ENCODE measurements around the gene ZNF462. TPM values are rescaled to one million over a fixed set of nuclear protein-coding genes. Genes with fewer than 3 reads are reported as not detected.

The ZNF462 gene
- total and polyA plus RNA-seq, 2 experiments from 2014 or later = 40.0 to 101 TPM

GRCh38 chr9:106954558-106954957 lies 91.6 kb downstream of the ZNF462 start:
- Histone ChIP-seq H3K36me3 (ENCODE audit: insufficient read depth) (peaks cover 23% of the 10 kb centered on the region), H3K27ac (ENCODE audit: low read depth) (no peak overlapping the region), H3F3A (replicated peaks; ENCODE audit: low read depth) (no peaks in the 10 kb centered on the region), H3K4me2 (no peak overlapping the region), H3K9me2 (ENCODE audit: insufficient read depth) (peaks cover 6% of the 10 kb centered on the region; the same call in 1 of the 2 replicates), H2AFZ (no peak overlapping the region), H3K4me1 (ENCODE audit: insufficient read depth) (peaks cover 4% of the 10 kb centered on the region), H3K4me3 (no peak overlapping the region), H3K79me2 (replicated peaks; ENCODE audit: insufficient read depth) (peaks cover 46% of the 10 kb centered on the region), H4K20me1 (replicated peaks; ENCODE audit: insufficient read depth) (peaks cover 10% of the 10 kb centered on the region; the same call in 1 of the 2 replicates), H3K27me3 (ENCODE audit: insufficient read depth) (no peaks in the 10 kb centered on the region)
- H3K4me3 Mint-ChIP-seq = no peak overlapping the region
- DNase-seq (ENCODE audit: low spot score) (no peak), ATAC-seq (no peak)
- H3K27ac Mint-ChIP-seq = no peak overlapping the region
- H3K4me1 Mint-ChIP-seq = peaks cover 31% of the 10 kb centered on the region
- no peak for TF ChIP-seq NANOG (IDR thresholded peaks at IDR 0.05; ENCODE audit: borderline replicate concordance)
- no peak for TF ChIP-seq CTCF (conservative IDR thresholded peaks at IDR 0.05; ENCODE audit: low read depth in 2 of 2)
- no peak for TF ChIP-seq CREB1 (CRISPR knock-in tag; IDR thresholded peaks at IDR 0.05; ENCODE audit: low read depth)
- no peak for TF ChIP-seq ZNF331 (CRISPR knock-in tag; IDR thresholded peaks at IDR 0.05; ENCODE audit: low read depth)
- no peak for TF ChIP-seq STAT1 (IDR thresholded peaks at IDR 0.05; ENCODE audit: unreplicated experiment)
- no peak for TF ChIP-seq ETS1 (IDR thresholded peaks at IDR 0.05)
- peaks cover 4% of the 10 kb centered on the region for H3K27me3 Mint-ChIP-seq (ENCODE audit: insufficient read depth, low read depth, poor library complexity)
- H3K36me3 Mint-ChIP-seq (ENCODE audit: low read depth) = peaks cover 79% of the 10 kb centered on the region
- H3K9me3 Mint-ChIP-seq = no peaks in the 10 kb centered on the region

GRCh38 chr9:106954974-106955850 lies 92.2 kb downstream of the ZNF462 start:
- ATAC-seq = no peak
- Histone ChIP-seq H4K20me1 (replicated peaks; ENCODE audit: insufficient read depth) (peaks cover 10% of the 10 kb centered on the region; the same call in 1 of the 2 replicates), H3K27ac (ENCODE audit: low read depth) (no peak overlapping the region), H3K4me3 (no peak overlapping the region), H3F3A (replicated peaks; ENCODE audit: low read depth) (no peaks in the 10 kb centered on the region), H3K4me1 (ENCODE audit: insufficient read depth) (peaks cover 9% of the 10 kb centered on the region), H3K79me2 (replicated peaks; ENCODE audit: insufficient read depth) (peaks cover 40% of the 10 kb centered on the region), H3K4me2 (no peak overlapping the region), H3K9me2 (ENCODE audit: insufficient read depth) (peaks cover 6% of the 10 kb centered on the region; the same call in 1 of the 2 replicates), H2AFZ (no peak overlapping the region), H3K36me3 (ENCODE audit: insufficient read depth) (peaks cover 19% of the 10 kb centered on the region), H3K27me3 (ENCODE audit: insufficient read depth) (no peaks in the 10 kb centered on the region)
- H3K4me3 Mint-ChIP-seq = no peak overlapping the region
- no peaks in the 10 kb centered on the region for H3K9me3 Mint-ChIP-seq
- peaks cover 78% of the 10 kb centered on the region for H3K36me3 Mint-ChIP-seq (ENCODE audit: low read depth)
- no peak for DNase-seq (ENCODE audit: low spot score)
- no peak for TF ChIP-seq ZNF114 (CRISPR knock-in tag; IDR thresholded peaks at IDR 0.05)
- no peak for TF ChIP-seq ZNF331 (CRISPR knock-in tag; IDR thresholded peaks at IDR 0.05; ENCODE audit: low read depth)
- TF ChIP-seq CREB1 (CRISPR knock-in tag; IDR thresholded peaks at IDR 0.05; ENCODE audit: low read depth) = no peak
- no peak for TF ChIP-seq EZH2phosphoT487 (IDR thresholded peaks at IDR 0.05; ENCODE audit: unreplicated experiment)
- H3K27ac Mint-ChIP-seq = no peak overlapping the region
- peaks cover 4% of the 10 kb centered on the region for H3K27me3 Mint-ChIP-seq (ENCODE audit: insufficient read depth, low read depth, poor library complexity)
- peaks cover 34% of the 10 kb centered on the region for H3K4me1 Mint-ChIP-seq
